Measurements from ENCODE around the gene CHST15.

DNA sequence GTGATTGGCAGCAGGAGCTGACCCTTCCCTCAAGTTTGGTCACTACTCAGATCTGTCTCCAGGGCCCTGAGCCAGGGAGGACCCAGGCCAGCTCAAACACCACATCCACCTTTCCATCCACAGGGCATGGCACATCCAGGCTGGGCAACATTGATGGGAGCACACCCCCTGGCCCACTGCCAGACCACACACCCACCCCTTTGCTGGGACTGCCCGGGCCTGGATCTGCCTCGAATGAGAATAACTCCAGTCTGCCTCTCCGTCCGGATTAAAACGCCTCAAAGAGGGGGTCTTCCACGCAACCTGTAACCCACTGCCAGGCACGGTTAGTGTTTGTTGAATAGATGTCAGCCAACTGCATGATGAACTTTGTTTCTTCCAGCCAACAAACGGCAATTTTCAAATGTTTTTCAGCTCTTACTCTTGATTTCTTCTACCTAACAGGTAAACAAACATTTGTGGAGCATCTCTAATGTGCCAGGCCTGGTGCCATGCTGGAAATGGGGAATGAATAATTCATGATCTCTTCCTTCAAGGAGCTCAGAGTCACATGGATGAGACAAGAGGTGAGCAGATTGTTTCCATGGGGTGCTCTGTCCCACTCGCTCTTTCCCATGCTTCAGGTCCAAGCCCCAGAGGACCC lies 41.0 kb upstream of the CHST15 start:
- TF ChIP-seq, protein P1, sequence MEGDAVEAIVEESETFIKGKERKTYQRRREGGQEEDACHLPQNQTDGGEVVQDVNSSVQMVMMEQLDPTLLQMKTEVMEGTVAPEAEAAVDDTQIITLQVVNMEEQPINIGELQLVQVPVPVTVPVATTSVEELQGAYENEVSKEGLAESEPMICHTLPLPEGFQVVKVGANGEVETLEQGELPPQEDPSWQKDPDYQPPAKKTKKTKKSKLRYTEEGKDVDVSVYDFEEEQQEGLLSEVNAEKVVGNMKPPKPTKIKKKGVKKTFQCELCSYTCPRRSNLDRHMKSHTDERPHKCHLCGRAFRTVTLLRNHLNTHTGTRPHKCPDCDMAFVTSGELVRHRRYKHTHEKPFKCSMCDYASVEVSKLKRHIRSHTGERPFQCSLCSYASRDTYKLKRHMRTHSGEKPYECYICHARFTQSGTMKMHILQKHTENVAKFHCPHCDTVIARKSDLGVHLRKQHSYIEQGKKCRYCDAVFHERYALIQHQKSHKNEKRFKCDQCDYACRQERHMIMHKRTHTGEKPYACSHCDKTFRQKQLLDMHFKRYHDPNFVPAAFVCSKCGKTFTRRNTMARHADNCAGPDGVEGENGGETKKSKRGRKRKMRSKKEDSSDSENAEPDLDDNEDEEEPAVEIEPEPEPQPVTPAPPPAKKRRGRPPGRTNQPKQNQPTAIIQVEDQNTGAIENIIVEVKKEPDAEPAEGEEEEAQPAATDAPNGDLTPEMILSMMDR (IDR thresholded peaks at IDR 0.05) = no peak
- no peak for TF ChIP-seq POLR2A (IDR thresholded peaks at IDR 0.05)
